H1 (cell line): ENCODE measurements around the gene ZIC5. TPM values are rescaled to one million over a fixed set of nuclear protein-coding genes. Genes with fewer than 3 reads are reported as not detected.

Experiments used
- CTCF ChIA-PET: fragments of 300-600 bp; sonication (Branson Sonifier 250); formaldehyde crosslinking; loops from one replicate; lab custom pipeline; 2021; ENCODE audit not compliant: partially characterized antibody; lab: Charles Lee
- POLR2A ChIA-PET: fragments of 300-600 bp; sonication (Branson Sonifier 250); formaldehyde crosslinking; loops from one replicate; lab custom pipeline; 2021; ENCODE audit warnings: inconsistent platforms; ENCODE audit not compliant: partially characterized antibody; lab: Charles Lee
- DNase-seq, 2 experiments: peaks; one replicate each; pipeline versions ENCODE4 v3.0.0 to v3.0.0-alpha.2; 2010 to 2022; ENCODE audit warnings: low spot score in 2 of 2, low read depth in 1 of 2, mixed read lengths in 1 of 2
- FAIRE-seq: peaks from 2 replicates; lab custom pipeline; 2011; peaks lifted over from hg19 to GRCh38; lab: Jason Lieb, UNC
- H2AFZ ChIP-seq: 2 replicates; pipeline ENCODE4 v1.8.1; 2012; ENCODE audit warnings: low read length, inconsistent platforms
- H2AK5ac ChIP-seq: 2 replicates; pipeline ENCODE4 v1.6.1; 2013; ENCODE audit warnings: low read depth, low read length
- H2BK120ac ChIP-seq: replicated peaks from 2 replicates; pipeline ENCODE3; 2013; ENCODE audit warnings: low read depth, low read length, inconsistent platforms
- H2BK12ac ChIP-seq: 2 replicates; pipeline ENCODE4 v1.6.1; 2013; ENCODE audit warnings: low read depth, low read length
- H2BK15ac ChIP-seq: 2 replicates; pipeline ENCODE4 v1.6.1; 2013; ENCODE audit warnings: low read length
- H2BK20ac ChIP-seq: 2 replicates; pipeline ENCODE4 v1.6.1; 2013; ENCODE audit warnings: low read length
- H2BK5ac ChIP-seq: 2 replicates; pipeline ENCODE4 v1.6.1; 2013; ENCODE audit warnings: low read depth, low read length
- H3K14ac ChIP-seq: 2 replicates; pipeline ENCODE4 v1.6.1; 2013; ENCODE audit warnings: inconsistent platforms; ENCODE audit not compliant: insufficient read length
- H3K18ac ChIP-seq: 2 replicates; pipeline ENCODE4 v1.6.1; 2013; ENCODE audit warnings: low read length; ENCODE audit errors: extremely low read depth
- H3K23ac ChIP-seq: 2 replicates; pipeline ENCODE4 v1.6.1; 2013; ENCODE audit warnings: inconsistent platforms; ENCODE audit not compliant: insufficient read length
- H3K23me2 ChIP-seq: 2 replicates; pipeline ENCODE4 v1.6.1; 2013; ENCODE audit warnings: low read depth, low read length
- H3K27ac ChIP-seq: 2 replicates; pipeline ENCODE4 v1.6.1; 2011; ENCODE audit warnings: low read depth, low read length, inconsistent platforms
- H3K27me3 ChIP-seq, 4 experiments: replicated peaks in 1 of 4; 1 replicate in 1 of 4; 2 replicates in 3 of 4; pipeline versions ENCODE4 v1.6.1 to v1.8.1; 2011 to 2013; ENCODE audit warnings: low read length in 3 of 4, mild to moderate bottlenecking in 3 of 4, inconsistent platforms in 2 of 4, mixed read lengths in 2 of 4, moderate library complexity in 1 of 4; ENCODE audit not compliant: control insufficient read depth in 3 of 4, insufficient read depth in 3 of 4; ENCODE audit errors: extremely low read depth in 1 of 4
- H3K36me3 ChIP-seq, 4 experiments: 2 replicates each; pipeline versions ENCODE4 v1.6.1 to v1.8.1; 2011 to 2013; ENCODE audit warnings: mild to moderate bottlenecking in 4 of 4, low read length in 3 of 4, moderate library complexity in 2 of 4, control low read depth in 1 of 4, inconsistent platforms in 1 of 4; ENCODE audit not compliant: insufficient read depth in 4 of 4, control insufficient read depth in 2 of 4
- H3K4ac ChIP-seq: replicated peaks from 2 replicates; pipeline ENCODE3; 2013; ENCODE audit warnings: low read length, low read depth, mixed read lengths, inconsistent platforms; ENCODE audit not compliant: insufficient read length
- H3K4me1 ChIP-seq, 4 experiments: replicated peaks in 1 of 4; 1 replicate in 1 of 4; 2 replicates in 3 of 4; pipeline versions ENCODE4 v1.6.1 to v1.8.1; 2011 to 2013; ENCODE audit warnings: low read length in 3 of 4, inconsistent platforms in 2 of 4, mixed read lengths in 1 of 4; ENCODE audit not compliant: insufficient read depth in 4 of 4, control insufficient read depth in 3 of 4
- H3K4me2 ChIP-seq, 2 experiments: 2 replicates each; pipeline versions ENCODE4 v1.6.1 to v1.8.1; 2011 to 2013; ENCODE audit warnings: low read depth in 2 of 2, low read length in 2 of 2, control low read depth in 1 of 2, inconsistent platforms in 1 of 2, mild to moderate bottlenecking in 1 of 2; ENCODE audit not compliant: insufficient read depth in 1 of 2
- H3K4me3 ChIP-seq, 4 experiments: fragments of 200-600, 300-600 bp in 1 of 4; sonication (generic), shearing (Covaris generic), sonication (Bioruptor Twin) in 1 of 4; 2 replicates each; pipeline versions ENCODE4 v1.5.1 to v1.8.1; 2011 to 2016; ENCODE audit warnings: low read length in 4 of 4, low read depth in 3 of 4, control low read depth in 2 of 4, inconsistent platforms in 2 of 4, mild to moderate bottlenecking in 2 of 4, mixed read lengths in 1 of 4, moderate library complexity in 1 of 4; ENCODE audit not compliant: insufficient read depth in 2 of 4; ENCODE audit errors: extremely low read depth in 1 of 4
- H3K56ac ChIP-seq: replicated peaks from 2 replicates; pipeline ENCODE3; 2013; ENCODE audit warnings: low read depth, mild to moderate bottlenecking, mixed read lengths, low read length, inconsistent platforms; ENCODE audit not compliant: insufficient read length
- H3K79me1 ChIP-seq: 2 replicates; pipeline ENCODE4 v1.6.1; 2013; ENCODE audit warnings: low read depth, low read length, control low read depth
- H3K79me2 ChIP-seq, 2 experiments: 2 replicates each; pipeline versions ENCODE4 v1.6.1 to v1.8.1; 2012 to 2013; ENCODE audit warnings: low read length in 2 of 2, mild to moderate bottlenecking in 2 of 2, inconsistent platforms in 1 of 2; ENCODE audit not compliant: insufficient read depth in 2 of 2, control insufficient read depth in 1 of 2
- H3K9ac ChIP-seq, 4 experiments: replicated peaks in 1 of 4; 1 replicate in 1 of 4; 2 replicates in 3 of 4; pipeline versions ENCODE4 v1.6.1 to v1.8.1; 2011 to 2013; ENCODE audit warnings: low read depth in 3 of 4, low read length in 3 of 4, control low read depth in 2 of 4, mild to moderate bottlenecking in 2 of 4, moderate library complexity in 2 of 4, inconsistent platforms in 1 of 4; ENCODE audit errors: extremely low read depth in 1 of 4
- H3K9me3 ChIP-seq, 2 experiments: 2 replicates each; pipeline versions ENCODE4 v1.6.1 to v1.8.1; 2012 to 2013; ENCODE audit warnings: mild to moderate bottlenecking in 2 of 2, moderate library complexity in 2 of 2, control low read depth in 1 of 2, inconsistent platforms in 1 of 2, low read depth in 1 of 2, low read length in 1 of 2, mixed read lengths in 1 of 2; ENCODE audit not compliant: insufficient read depth in 2 of 2
- H4K20me1 ChIP-seq, 2 experiments: replicated peaks in 1 of 2; 2 replicates each; pipeline versions ENCODE3 to v1.8.1; 2011 to 2013; ENCODE audit warnings: inconsistent platforms in 2 of 2, low read length in 2 of 2, mild to moderate bottlenecking in 1 of 2; ENCODE audit not compliant: insufficient read depth in 2 of 2, control insufficient read depth in 1 of 2
- H4K5ac ChIP-seq: 2 replicates; pipeline ENCODE4 v1.6.1; 2013; ENCODE audit warnings: low read length, low read depth, mixed read lengths, inconsistent platforms; ENCODE audit not compliant: insufficient read length
- H4K8ac ChIP-seq: 2 replicates; pipeline ENCODE4 v1.8.0; 2013; ENCODE audit warnings: mild to moderate bottlenecking, moderate library complexity, low read length, inconsistent platforms; ENCODE audit not compliant: insufficient read depth; ENCODE audit errors: extremely low read depth
- H4K91ac ChIP-seq: replicated peaks from 2 replicates; pipeline ENCODE3; 2013; ENCODE audit warnings: low read length, mixed read lengths, inconsistent platforms; ENCODE audit not compliant: insufficient read length
- ASH2L ChIP-seq: fragments of 200-600, 300-600 bp; sonication (generic); IDR thresholded peaks from one replicate; pipeline ENCODE4 v1.7.1; 2017; ENCODE audit warnings: low read length
- ATF2 ChIP-seq: IDR thresholded peaks from 2 replicates; pipeline ENCODE4 v1.6.1; 2012; ENCODE audit warnings: low read length, inconsistent platforms
- BACH1 ChIP-seq: IDR thresholded peaks from 2 replicates; pipeline ENCODE4 v1.6.1; 2012; ENCODE audit warnings: low read length, improper control_type of control experiment
- CHD1 ChIP-seq: IDR thresholded peaks from 2 replicates; pipeline ENCODE4 v1.6.1; 2012; ENCODE audit warnings: low read depth, low read length, improper control_type of control experiment
- MAX ChIP-seq: IDR thresholded peaks from 2 replicates; pipeline ENCODE4 v1.6.1; 2012; ENCODE audit warnings: inconsistent platforms
- RNF2 ChIP-seq: fragments of 200-900, 300-1000 bp; sonication (generic); IDR thresholded peaks from 2 replicates; pipeline ENCODE4 v1.7.1; 2016; ENCODE audit warnings: borderline replicate concordance, low read depth, mild to moderate bottlenecking, antibody characterized with exemption, low read length; ENCODE audit not compliant: poor library complexity, severe bottlenecking; ENCODE audit errors: missing control alignments
- RXRA ChIP-seq: IDR thresholded peaks from 2 replicates; pipeline ENCODE4 v1.6.1; 2011; ENCODE audit warnings: low read depth, mild to moderate bottlenecking, low read length, moderate library complexity; ENCODE audit not compliant: insufficient read depth
- SIRT6 ChIP-seq: IDR thresholded peaks from one replicate; pipeline ENCODE4 v1.7.1; 2012; ENCODE audit warnings: low read length, inconsistent platforms
- SP1 ChIP-seq: IDR thresholded peaks from 2 replicates; pipeline ENCODE4 v1.6.1; 2011; ENCODE audit warnings: low read depth, low read length
- TAF1 ChIP-seq: IDR thresholded peaks from 2 replicates; pipeline ENCODE4 v1.6.1; 2011; ENCODE audit warnings: mild to moderate bottlenecking, low read depth, low read length
- YY1 ChIP-seq: IDR thresholded peaks from 2 replicates; pipeline ENCODE4 v1.6.1; 2011; ENCODE audit warnings: low read depth, mild to moderate bottlenecking, low read length
- WGBS, 2 experiments: shearing (Covaris generic) in 1 of 2; methylation state at CpG; one replicate each; pipeline versions ENCODE4 v1.1.6 to v1.1.7; 2013 to 2015; ENCODE audit warnings: low lambda C conversion rate in 2 of 2, mixed read lengths in 2 of 2, inconsistent platforms in 1 of 2, low coverage in 1 of 2, missing lambda C conversion rate in 1 of 2; ENCODE audit not compliant: insufficient replicate concordance in 2 of 2, insufficient coverage in 1 of 2, insufficient read length in 1 of 2; ENCODE audit errors: extremely low coverage in 1 of 2, missing lambda C conversion rate in 1 of 2; 5-methylcytosine and 5-hydroxymethylcytosine counted together
- polyA plus RNA-seq, 7 experiments: library from polyadenylated mRNA; depleted of rRNA in 3 of 7; stranded (reverse) in 5 of 7; unstranded in 2 of 7; fragments of >200 nt in 5 of 7; fragments of 200-250 nt in 2 of 7; gene quantifications; 1 replicate in 5 of 7; 2 replicates in 1 of 7; 4 replicates in 1 of 7; pipeline versions ENCODE4 v1.2.1 to v1.2.3, GENCODE V29; 2011 to 2013; ENCODE audit warnings: missing spikeins in 2 of 7, mixed read lengths in 2 of 7
- total RNA-seq: library from RNA; stranded (reverse); fragmentation: NEBNext Ultra II Directional; extraction: Animal tissue kit (Norgen Biotek cat#: 25700); gene quantifications from 2 replicates; pipeline ENCODE4 v1.2.1, GENCODE V29; 2021

Gene ZIC5
- total and polyA plus RNA-seq, 2 of the 8 experiments (the other 6 are each of a cell fraction or from before 2014, with no cell fraction given), result 14.2 to 52.7 TPM

GRCh38 chr13:99953138-99953755, 18.3 kb downstream of the ZIC5 start:
- 84% methylated on average over 14 of the region's 14 CpGs; no CpG with 5 or more reads in 1 of the 2 experiments for WGBS, 2 experiments
- H3K4me2 ChIP-seq, result no peak overlapping the region
- H2BK5ac ChIP-seq, result no peak overlapping the region
- H2AK5ac ChIP-seq, result no peak overlapping the region
- H4K91ac ChIP-seq, result no peak overlapping the region
- FAIRE-seq, result no peak
- H3K14ac ChIP-seq, result no peak overlapping the region
- DNase-seq, result no peak
- 0 out of 2 replicates have a peak overlapping the region, but pooled peaks have one; percentile 12 for H2BK12ac ChIP-seq
- no peaks in the 10 kb centered on the region for H3K79me2 ChIP-seq
- no peak overlapping the region for H3K4ac ChIP-seq
- H4K8ac ChIP-seq, result no peak overlapping the region
- CTCF ChIA-PET, result interaction anchor here (0.7 to 11.7 kb wide), 9 partner anchors 11 to 297 kb away, joined by 3 to 93 read pairs (median 6); no protein-coding TSS in a partner anchor
- H2BK15ac ChIP-seq, result peak overlapping the region; percentile 72; the same call in 1 of the 2 replicates
- H3K27ac ChIP-seq, result no peak overlapping the region
- peaks cover 10 to 33% (median 28%) of the 10 kb centered on the region in 4 experiments; a peak in 6 of 7 replicates for H3K27me3 ChIP-seq
- no peaks in the 10 kb centered on the region for H4K20me1 ChIP-seq
- H3K9ac ChIP-seq, result no peak overlapping the region
- H3K23ac ChIP-seq, result no peak overlapping the region
- H4K5ac ChIP-seq, result no peak overlapping the region
- H3K23me2 ChIP-seq, result peaks cover 22% of the 10 kb centered on the region
- H3K4me3 ChIP-seq, result no peak overlapping the region
- H2AFZ ChIP-seq, result no peak overlapping the region
- POLR2A ChIA-PET, result interaction anchor here (1.4 to 7.0 kb wide), 3 partner anchors 13 to 36 kb away, joined by 3 to 56 read pairs (median 5); partner anchors contain the start of gene ZIC2
- no peak overlapping the region for H3K56ac ChIP-seq
- no peaks in the 10 kb centered on the region for H3K79me1 ChIP-seq
- H2BK120ac ChIP-seq, result no peak overlapping the region
- H3K18ac ChIP-seq, result peak overlapping the region; percentile 34; the same call in 1 of the 2 replicates
- no peaks in the 10 kb centered on the region for H3K36me3 ChIP-seq
- H3K4me1 ChIP-seq, result peaks cover 5 to 27% (median 16%) of the 10 kb centered on the region in 4 experiments
- H2BK20ac ChIP-seq, result no peak overlapping the region
- H3K9me3 ChIP-seq, result no peaks in the 10 kb centered on the region
- TF ChIP-seq SIRT6 (no peak), ASH2L (no peak), SP1 (no peak), RNF2 (no peak), MAX (no peak), TAF1 (no peak), BACH1 (no peak), YY1 (no peak), RXRA (no peak), CHD1 (no peak), ATF2 (no peak)
